NB4 (cell line): ENCODE data around the gene CARNS1.

Experiments used
- MYC ChIP-seq: IDR thresholded peaks from 2 replicates; pipeline ENCODE4 v1.6.1; 2011; ENCODE audit warnings: low read depth, low read length
- POLR2A ChIP-seq: IDR thresholded peaks from 2 replicates; pipeline ENCODE4 v1.6.1; 2011; ENCODE audit warnings: mild to moderate bottlenecking; ENCODE audit not compliant: insufficient read length; ENCODE audit errors: extremely low read depth
- TF ChIP-seq, protein P1 (sequence below): IDR thresholded peaks from one replicate; pipeline ENCODE4 v1.5.1; 2012; ENCODE audit warnings: low read depth, low read length

DNA sequence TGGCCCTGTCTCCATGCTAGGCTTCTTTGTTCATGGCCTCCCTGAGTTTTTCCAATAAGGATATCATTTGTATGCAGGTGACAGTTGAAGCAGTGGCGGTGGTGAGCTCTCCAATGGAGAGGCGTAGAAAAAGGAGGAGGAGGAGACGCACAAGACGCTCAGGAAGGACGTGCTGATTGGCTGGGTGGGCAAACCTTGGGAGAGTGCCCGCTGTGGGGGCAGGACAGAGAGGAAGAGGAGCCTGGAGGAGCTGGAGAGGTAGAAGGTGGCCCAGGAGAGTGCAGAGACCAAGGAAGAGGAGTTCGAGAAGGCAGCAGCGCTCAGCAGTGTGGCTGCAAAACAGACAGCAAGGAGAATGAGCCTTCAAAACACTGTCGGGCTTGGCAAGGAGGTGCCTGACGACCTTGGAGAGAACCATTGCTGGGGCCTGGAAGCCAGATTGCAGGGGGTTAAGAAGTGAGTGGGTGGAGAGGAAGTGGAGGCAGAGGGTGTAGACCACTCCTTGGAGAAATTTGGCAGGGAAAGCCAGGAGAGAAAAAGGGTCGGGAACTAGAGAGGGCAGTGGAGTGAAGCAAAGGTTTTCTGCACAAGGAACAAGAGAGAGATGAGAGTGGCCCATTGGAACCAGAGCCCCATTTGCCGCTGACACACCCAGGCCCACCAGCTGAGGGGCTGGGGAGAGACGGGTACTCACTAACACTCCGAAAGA is 49.6 kb upstream of the CARNS1 start:
- TF ChIP-seq, protein P1, sequence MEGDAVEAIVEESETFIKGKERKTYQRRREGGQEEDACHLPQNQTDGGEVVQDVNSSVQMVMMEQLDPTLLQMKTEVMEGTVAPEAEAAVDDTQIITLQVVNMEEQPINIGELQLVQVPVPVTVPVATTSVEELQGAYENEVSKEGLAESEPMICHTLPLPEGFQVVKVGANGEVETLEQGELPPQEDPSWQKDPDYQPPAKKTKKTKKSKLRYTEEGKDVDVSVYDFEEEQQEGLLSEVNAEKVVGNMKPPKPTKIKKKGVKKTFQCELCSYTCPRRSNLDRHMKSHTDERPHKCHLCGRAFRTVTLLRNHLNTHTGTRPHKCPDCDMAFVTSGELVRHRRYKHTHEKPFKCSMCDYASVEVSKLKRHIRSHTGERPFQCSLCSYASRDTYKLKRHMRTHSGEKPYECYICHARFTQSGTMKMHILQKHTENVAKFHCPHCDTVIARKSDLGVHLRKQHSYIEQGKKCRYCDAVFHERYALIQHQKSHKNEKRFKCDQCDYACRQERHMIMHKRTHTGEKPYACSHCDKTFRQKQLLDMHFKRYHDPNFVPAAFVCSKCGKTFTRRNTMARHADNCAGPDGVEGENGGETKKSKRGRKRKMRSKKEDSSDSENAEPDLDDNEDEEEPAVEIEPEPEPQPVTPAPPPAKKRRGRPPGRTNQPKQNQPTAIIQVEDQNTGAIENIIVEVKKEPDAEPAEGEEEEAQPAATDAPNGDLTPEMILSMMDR, result no peak
- TF ChIP-seq POLR2A, result no peak
- TF ChIP-seq MYC, result no peak
